HG03064 (cell line): ENCODE measurements around the gene HNRNPH2.

Source experiments
- ATAC-seq: cut with Tn5 transposase; IDR thresholded peaks from one replicate; pipeline ENCODE4 v1.9.1; 2021; ENCODE audit warnings: low read depth; ENCODE audit not compliant: unreplicated experiment

The HNRNPH2 gene

DNA sequence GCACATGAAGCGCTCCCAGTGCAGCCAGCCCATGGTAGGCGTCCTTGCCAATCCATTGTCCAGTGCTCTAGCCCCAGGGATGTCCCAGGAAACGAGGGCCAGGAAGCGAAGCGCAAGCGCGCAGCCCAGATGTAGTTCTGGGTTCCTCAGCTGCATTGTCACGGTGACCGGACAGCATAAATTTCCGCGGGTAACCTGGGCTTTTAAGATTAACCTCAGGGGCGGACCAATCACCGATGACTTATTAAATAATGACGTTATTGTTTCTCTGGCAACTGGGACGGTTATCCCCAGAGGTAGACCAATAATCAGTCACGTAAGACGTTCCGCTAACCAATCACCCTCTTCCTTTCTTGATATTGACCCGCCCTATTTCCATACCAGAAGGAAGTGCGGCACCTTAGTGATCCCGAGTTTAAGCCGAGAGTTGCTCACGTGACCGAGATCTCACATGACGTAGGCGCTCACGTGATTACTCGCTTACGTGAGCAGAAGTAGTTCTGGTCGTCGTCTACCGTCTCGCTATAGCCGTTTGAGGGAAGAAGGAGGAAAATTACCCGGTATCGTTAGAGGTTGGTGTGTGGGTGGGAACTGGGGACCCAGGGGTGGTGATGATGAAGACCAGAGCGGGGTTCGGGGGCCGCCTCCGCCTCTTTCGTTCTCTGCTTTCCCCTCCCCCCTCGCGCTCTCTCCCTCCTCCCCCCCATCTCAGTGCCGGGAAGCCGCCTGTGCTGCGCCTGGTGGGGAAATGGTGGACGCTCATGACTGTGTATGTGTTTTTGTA is at the start of gene HNRNPH2, which contains the start of gene GLA:
TSS of gene HNRNPH2 (plus strand) at position 475 of the 784 bp plus-strand sequence. CDS start 3,767 bp downstream, outside the sequence.
TSS of gene GLA (minus strand) at position 178 of the 784 bp plus-strand sequence. CDS start at position 156, 22 bp downstream.
- ATAC-seq, result peak; percentile 77

DNA sequence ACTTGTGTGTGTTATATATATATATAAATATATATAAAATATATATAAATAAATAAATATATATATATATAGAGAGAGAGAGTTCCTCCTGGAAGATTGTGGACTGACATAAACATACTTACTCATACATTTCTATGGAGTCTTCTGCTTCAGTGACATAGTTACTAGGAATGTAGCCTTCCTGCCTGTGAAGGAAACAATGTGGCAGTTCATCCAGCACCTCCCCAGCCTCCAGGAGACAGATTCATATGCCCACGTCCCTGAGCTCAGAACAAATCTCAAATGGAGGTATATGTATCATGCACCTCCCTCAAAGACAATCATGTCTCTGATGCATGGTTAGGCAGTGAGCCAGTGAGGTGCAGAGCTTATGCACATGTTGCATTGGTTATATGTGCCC is 48.1 kb upstream of the HNRNPH2 start:
- no peak for ATAC-seq

- no peak for ATAC-seq
Observed at GRCh38 chrX:101360390-101360789, 47.6 kb upstream of the HNRNPH2 start.

DNA sequence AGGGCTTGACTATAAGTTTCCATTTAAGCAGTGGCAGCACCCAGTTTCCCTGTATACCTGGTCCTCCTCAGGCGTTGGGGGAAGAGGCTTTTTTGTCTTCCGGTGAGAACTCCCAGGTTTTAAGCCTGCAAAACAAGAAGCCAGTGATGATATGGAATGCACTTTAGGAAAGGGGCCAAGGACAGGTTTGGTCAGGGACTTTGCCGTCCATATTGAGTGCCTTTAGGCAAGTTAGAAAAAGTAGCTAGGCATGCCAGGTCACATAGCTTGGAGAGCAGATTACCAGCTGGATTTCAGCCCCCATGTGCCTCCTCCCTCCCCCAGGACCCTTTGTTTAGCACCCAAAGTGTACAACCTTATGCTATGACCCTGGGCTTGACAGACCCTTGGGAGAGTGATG is 45.9 kb upstream of the HNRNPH2 start:
- no peak for ATAC-seq

GRCh38 chrX:101362757-101363156 is 45.3 kb upstream of the HNRNPH2 start:
- no peak for ATAC-seq

GRCh38 chrX:101365301-101365795 is 42.7 kb upstream of the HNRNPH2 start:
- no peak for ATAC-seq

DNA sequence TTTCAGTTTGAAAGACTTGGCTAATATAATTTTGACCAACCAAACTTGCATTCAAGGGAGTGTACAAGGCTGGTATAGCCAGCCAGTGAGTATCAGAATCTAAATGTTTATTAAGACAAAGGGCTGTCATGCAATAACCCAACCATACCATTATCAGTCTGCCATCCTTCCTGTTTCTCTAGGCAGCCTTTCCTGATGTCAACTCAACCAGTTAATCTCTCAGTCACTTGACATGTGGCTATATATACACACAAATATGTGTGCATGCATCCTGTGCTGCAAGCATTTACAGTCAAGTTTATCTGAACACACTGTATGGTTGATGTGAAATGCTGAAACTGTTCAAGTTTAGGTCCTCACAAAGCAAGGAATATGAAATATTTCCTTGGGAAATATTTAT is 39.2 kb upstream of the HNRNPH2 start:
- ATAC-seq, result no peak

DNA sequence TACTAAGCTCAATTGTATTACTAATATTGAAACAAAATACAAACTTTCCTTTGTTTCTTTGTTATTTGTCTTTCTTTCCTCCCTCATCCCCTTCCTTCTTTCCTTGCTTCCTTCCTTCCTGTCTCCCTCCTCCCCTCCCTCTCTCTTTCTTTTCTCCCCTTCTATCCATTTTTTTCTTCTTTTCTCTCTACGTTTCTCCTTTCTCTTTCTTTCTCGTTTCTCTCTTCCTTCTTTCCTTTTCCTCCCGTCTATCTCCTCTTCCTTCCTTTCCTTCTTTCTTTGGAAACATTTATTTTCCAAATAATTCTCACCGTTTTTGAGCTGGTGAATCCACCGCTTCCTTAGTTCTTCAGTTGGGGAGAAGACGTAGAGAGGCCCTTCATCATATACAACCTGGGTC is 38.3 kb upstream of the HNRNPH2 start:
- ATAC-seq, result no peak

DNA sequence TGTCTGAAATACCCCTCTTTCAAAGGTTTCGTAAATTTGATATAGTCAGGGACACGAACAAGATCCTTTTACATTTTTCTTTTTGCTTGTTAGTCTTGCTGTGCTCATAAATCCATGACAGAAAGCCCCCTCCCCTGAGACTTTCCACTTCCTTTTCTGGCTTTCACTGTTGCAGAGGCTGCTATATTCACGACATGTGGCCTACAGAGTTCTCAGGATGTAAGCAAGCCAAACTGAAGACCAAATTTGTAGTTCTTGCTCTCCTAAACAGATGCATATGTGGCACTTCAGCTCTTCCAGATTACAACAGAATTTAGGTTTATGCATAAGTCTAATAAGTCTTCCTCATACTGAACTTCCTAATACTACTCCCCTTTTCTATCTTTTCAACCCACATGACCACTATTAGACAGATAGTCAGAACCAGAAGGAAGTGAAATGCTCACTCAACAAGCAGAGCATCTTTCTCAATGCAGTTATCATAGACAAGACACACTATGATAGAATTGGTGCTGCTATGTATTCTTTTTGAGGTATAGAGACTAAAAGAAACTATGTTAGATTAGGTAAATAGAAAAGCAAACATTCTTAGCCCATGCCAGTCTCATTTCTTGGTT is 37.0 kb upstream of the HNRNPH2 start:
- peak; percentile 53 for ATAC-seq

DNA sequence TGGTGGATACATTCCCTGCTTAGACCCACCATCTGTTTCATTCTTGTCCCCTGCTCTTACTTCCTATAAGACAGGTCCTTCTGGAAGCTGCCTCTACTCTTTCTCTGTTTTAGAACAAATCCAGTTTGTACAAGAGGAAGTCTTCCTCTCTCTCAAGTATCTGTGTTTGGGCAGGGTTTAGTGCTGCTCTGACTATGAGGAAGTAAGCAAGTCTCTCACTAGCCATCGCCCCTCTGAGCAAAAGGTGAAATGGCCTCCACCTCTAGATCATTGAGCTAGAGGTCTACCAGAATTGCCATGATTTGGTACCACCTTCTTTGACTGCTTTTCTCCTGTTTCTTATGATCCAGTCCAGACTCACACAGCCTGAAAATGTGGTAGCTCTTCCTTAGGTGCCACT is 30.5 kb upstream of the HNRNPH2 start:
- no peak for ATAC-seq

DNA sequence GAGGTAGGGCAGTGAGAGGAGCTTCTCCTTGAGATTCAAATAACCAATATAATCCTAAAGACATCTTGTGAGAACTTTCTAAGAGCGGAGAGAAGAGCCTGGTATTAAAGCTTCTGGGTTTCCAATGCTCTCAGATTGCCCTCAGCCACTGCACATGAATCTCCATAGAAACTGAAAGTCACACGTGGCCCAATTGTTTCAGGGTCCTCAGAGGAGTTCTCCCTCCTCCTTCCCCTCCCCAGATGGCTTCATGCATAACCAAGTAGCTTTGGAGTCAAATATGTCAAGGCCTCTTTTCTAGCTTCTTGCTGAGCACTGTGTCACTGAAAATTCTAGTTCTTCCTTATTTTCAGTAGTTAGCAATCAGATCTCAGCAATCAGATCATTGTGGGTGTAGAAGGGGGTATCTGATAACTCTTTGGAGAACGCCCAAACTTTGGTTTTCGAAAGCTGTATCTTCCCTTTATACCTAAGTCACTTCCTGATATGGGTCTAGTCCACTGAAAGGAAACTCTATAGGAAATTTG is 24.3 kb upstream of the HNRNPH2 start:
- peak; percentile 61 for ATAC-seq

- no peak for ATAC-seq
Observed at GRCh38 chrX:101385026-101385684, 22.9 kb upstream of the HNRNPH2 start.

GRCh38 chrX:101385795-101386541 is 22.1 kb upstream of the HNRNPH2 start, which contains the start of gene BTK:
Gene BTK (minus strand): TSS chrX:101386191. CDS start chrX:101375284, 10,907 bp downstream.
- ATAC-seq, result peak; percentile 63

DNA sequence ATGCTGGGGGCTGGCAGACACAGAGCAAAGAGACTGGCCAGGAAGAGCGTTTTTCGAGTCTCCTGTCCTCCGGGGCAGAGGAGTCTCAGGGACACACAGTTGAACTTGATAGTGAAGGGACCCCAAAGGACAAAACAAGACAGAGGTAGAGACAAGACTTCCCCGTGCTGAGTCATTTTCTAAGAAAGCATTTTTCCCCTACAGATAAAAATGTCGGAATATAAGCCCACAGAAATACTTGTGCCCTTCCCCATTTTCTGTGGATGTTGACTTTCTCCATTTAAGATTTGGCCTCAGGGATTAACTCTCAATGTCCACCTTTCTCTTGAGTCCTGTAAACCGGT is 21.5 kb upstream of the HNRNPH2 start:
- ATAC-seq, result no peak

DNA sequence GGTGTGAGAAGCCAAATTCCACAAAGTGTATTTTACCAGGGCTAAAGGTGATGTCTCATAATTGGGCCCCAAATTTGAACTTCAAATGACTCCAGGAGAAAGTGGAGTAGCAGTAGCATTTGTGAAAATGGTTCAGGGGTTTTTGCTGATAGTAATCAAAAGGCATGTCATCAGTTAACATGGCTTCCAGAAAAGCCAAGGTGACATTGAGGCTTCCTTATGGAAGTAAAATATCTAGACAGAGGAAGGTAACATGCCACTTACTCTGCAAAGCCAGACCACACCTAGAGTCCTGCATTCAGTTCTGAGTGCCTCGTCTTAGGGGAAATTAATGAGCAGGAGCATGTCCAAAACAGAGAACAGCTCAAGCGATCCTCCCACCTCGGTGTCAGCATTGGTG is 19.4 kb upstream of the HNRNPH2 start:
- ATAC-seq, result no peak

DNA sequence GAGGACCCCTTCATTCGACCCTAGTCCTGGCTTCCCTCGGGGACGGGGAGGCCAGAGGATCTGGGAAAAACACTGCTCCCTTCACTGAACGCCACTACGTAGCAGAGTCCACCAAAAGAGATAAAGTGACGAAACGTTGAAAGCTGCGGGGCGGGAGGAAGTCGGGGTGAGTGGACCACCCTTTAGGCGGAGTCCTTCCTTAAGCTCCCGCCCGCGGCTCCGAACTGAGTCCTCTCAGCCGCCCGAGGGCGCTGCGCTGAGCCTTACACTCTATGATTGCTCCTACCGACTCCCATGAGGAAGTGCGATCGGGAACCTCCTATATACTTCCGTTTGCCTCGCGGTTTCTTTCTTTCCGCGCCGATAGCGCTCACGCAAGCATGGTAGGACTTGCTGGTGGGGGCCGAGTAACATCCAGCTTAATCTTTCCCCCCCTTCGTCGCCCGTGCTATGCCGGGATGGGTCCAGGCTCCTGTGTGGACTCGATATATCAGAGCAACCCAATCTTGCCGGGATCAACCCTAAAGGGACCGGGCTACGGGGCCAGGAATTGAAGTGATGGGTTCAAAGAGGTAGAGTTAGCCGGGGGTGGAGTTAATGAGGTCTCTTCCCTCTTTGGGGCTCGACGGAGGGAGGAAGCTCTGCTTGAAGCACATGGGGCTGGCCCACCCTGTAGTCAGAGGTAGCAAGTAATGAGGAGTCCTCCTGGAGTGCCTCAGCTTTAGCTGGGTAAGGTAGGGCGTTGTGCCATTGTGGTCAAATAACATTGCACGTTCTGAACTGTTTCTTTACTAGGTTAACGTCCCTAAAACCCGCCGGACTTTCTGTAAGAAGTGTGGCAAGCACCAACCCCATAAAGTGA is 17.1 kb upstream of the HNRNPH2 start, which contains the start of gene RPL36A:
TSS of gene RPL36A (plus strand) at position 348 of the 862 bp plus-strand sequence. CDS start at position 381, 33 bp downstream.
- ATAC-seq, result peak; percentile 67

DNA sequence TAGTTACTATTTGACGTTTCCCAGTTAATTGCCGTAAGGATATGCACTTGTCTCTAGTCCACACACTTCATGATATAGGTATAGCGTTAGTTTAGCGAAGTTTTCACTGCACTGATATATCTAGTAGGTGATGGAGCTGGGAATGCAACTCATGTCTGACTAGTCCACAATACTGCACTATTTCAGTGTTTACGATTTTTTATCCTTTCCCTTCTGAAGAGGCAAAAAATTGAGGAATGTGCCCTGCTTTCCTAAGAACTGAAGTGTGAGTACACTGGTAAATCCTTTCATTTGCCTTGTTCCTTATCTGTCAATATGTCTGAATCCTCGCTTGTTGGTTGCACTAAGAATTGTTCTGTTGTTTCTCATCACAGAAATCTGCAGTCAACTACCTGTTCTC is 16.2 kb upstream of the HNRNPH2 start:
- ATAC-seq, result no peak

- ATAC-seq, result no peak
Observed at GRCh38 chrX:101393530-101394305, 14.3 kb upstream of the HNRNPH2 start.

GRCh38 chrX:101394372-101394771 is 13.7 kb upstream of the HNRNPH2 start:
- ATAC-seq, result no peak
